HEK293 (cell line): Measurements from ENCODE around the gene NCAN.
"Not testable (repeated sequence)": the region's sequence is repeated elsewhere in the genome, so short reads cannot be mapped to it uniquely, and the experiment has no call there.

Experiments
- CTCF ChIA-PET: fragments of 350-600 bp; formaldehyde crosslinking; extraction: SDS; loops from one replicate; lab custom pipeline; 2021; ENCODE audit warnings: antibody characterized with exemption; lab: Yijun Ruan, JAX
- POLR2A ChIA-PET: fragments of 300-600 bp; formaldehyde crosslinking; extraction: SDS; loops from one replicate; lab custom pipeline; 2020; ENCODE audit warnings: antibody characterized with exemption, inconsistent platforms; lab: Yijun Ruan, JAX
- H3K27ac ChIP-seq: fragments of 200-500 bp; sonication (Bioruptor generic); 2 replicates; pipeline ENCODE4 v1.5.1; 2014; ENCODE audit warnings: low read depth, low read length, control low read depth, inconsistent platforms; ENCODE audit errors: extremely low read depth
- H3K36me3 ChIP-seq, 2 experiments: fragments of 200-500 bp in 1 of 2; sonication (Bioruptor generic) in 1 of 2; 1 replicate in 1 of 2; 2 replicates in 1 of 2; pipeline ENCODE4 v1.5.1; 2014 to 2017; ENCODE audit warnings: inconsistent platforms in 2 of 2, low read length in 2 of 2; ENCODE audit not compliant: control insufficient read depth in 2 of 2, insufficient read depth in 1 of 2
- H3K4me1 ChIP-seq: fragments of 200-500 bp; sonication (Bioruptor generic); 2 replicates; pipeline ENCODE4 v1.5.1; 2014; ENCODE audit warnings: mild to moderate bottlenecking, low read length, inconsistent platforms; ENCODE audit not compliant: control insufficient read depth, insufficient read depth
- H3K4me3 ChIP-seq: 2 replicates; pipeline ENCODE4 v1.5.1; 2011; ENCODE audit warnings: low read depth, mild to moderate bottlenecking, control low read depth, low read length, moderate library complexity
- H3K9me3 ChIP-seq: fragments of 200-500 bp; sonication (Bioruptor generic); 2 replicates; pipeline ENCODE4 v1.5.1; 2014; ENCODE audit warnings: low read depth, low read length, inconsistent platforms; ENCODE audit not compliant: control insufficient read depth, insufficient read depth
- WT1 ChIP-seq: fragments of 450-650 bp; formaldehyde crosslinking; IDR thresholded peaks from 2 replicates; pipeline ENCODE4 v1.5.1; 2016; ENCODE audit warnings: missing biosample characterization, missing genetic modification characterization
- ZFP37 ChIP-seq: fragments of 450-650 bp; formaldehyde crosslinking; IDR thresholded peaks from 2 replicates; pipeline ENCODE4 v1.5.1; 2016; ENCODE audit warnings: missing biosample characterization, missing genetic modification characterization
- ZNF121 ChIP-seq: fragments of 450-650 bp; formaldehyde crosslinking; IDR thresholded peaks from 2 replicates; pipeline ENCODE4 v1.5.1; 2016; ENCODE audit warnings: missing biosample characterization, missing genetic modification characterization
- ZNF133 ChIP-seq: fragments of 450-650 bp; formaldehyde crosslinking; IDR thresholded peaks from 2 replicates; pipeline ENCODE4 v1.5.1; 2016; ENCODE audit warnings: missing biosample characterization, missing genetic modification characterization
- ZNF2 ChIP-seq: fragments of 450-650 bp; formaldehyde crosslinking; IDR thresholded peaks from 2 replicates; pipeline ENCODE4 v1.5.1; 2016; ENCODE audit warnings: missing biosample characterization, missing genetic modification characterization
- ZNF555 ChIP-seq: fragments of 450-650 bp; formaldehyde crosslinking; conservative IDR thresholded peaks from 2 replicates; pipeline ENCODE4 v1.5.1; 2017; ENCODE audit warnings: missing biosample characterization, mild to moderate bottlenecking, missing genetic modification characterization, inconsistent platforms
- ZNF560 ChIP-seq: fragments of 450-650 bp; formaldehyde crosslinking; IDR thresholded peaks from 2 replicates; pipeline ENCODE4 v1.5.1; 2017; ENCODE audit warnings: missing biosample characterization, missing genetic modification characterization, borderline replicate concordance
- TF ChIP-seq, protein P1 (sequence below): fragments of 450-650 bp; formaldehyde crosslinking; IDR thresholded peaks from 2 replicates; pipeline ENCODE4 v1.5.1; 2016; ENCODE audit warnings: missing biosample characterization, missing genetic modification characterization
- TF ChIP-seq, protein P2 (sequence below): fragments of 450-650 bp; formaldehyde crosslinking; IDR thresholded peaks from 2 replicates; pipeline ENCODE4 v1.5.1; 2016; ENCODE audit warnings: missing biosample characterization, missing genetic modification characterization
- TF ChIP-seq, protein P3 (sequence below): fragments of 450-650 bp; formaldehyde crosslinking; IDR thresholded peaks from 2 replicates; pipeline ENCODE4 v1.5.1; 2016; ENCODE audit warnings: missing biosample characterization, missing genetic modification characterization
- TF ChIP-seq, protein P4 (sequence below): fragments of 450-650 bp; formaldehyde crosslinking; IDR thresholded peaks from 2 replicates; pipeline ENCODE4 v1.5.1; 2016; ENCODE audit warnings: missing biosample characterization, missing genetic modification characterization
- TF ChIP-seq, protein P5 (sequence below): fragments of 450-650 bp; formaldehyde crosslinking; IDR thresholded peaks from 2 replicates; pipeline ENCODE4 v1.5.1; 2016; ENCODE audit warnings: missing biosample characterization, missing genetic modification characterization
- TF ChIP-seq, protein P6 (sequence below): fragments of 450-650 bp; formaldehyde crosslinking; IDR thresholded peaks from 2 replicates; pipeline ENCODE4 v1.5.1; 2016; ENCODE audit warnings: missing biosample characterization, missing genetic modification characterization
- TF ChIP-seq, protein P7 (sequence below): fragments of 450-650 bp; formaldehyde crosslinking; optimal IDR thresholded peaks from 2 replicates; pipeline ENCODE3; 2016; ENCODE audit warnings: missing biosample characterization, mild to moderate bottlenecking, missing genetic modification characterization

NCAN gene

DNA sequence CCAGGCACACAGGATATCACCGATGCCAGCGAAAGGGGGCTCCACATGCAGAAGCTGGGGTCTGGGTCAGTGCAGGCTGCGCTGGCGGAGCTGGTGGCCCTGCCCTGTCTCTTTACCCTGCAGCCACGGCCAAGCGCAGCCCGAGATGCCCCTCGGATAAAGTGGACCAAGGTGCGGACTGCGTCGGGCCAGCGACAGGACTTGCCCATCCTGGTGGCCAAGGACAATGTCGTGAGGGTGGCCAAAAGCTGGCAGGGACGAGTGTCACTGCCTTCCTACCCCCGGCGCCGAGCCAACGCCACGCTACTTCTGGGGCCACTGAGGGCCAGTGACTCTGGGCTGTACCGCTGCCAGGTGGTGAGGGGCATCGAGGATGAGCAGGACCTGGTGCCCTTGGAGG is 7.2 kb downstream of the NCAN start:
- ChIA-PET POLR2A (interaction anchor here (0.6 to 0.9 kb wide), 2 partner anchors 102 to 681 kb away, joined by 3 to 5 read pairs; no protein-coding TSS in a partner anchor), CTCF (interaction anchor here (0.6 kb wide), 1 partner anchor 76 kb away, joined by 3 read pairs; no protein-coding TSS in a partner anchor)
- no peak overlapping the region for H3K27ac ChIP-seq
- no peaks in the 10 kb centered on the region for H3K36me3 ChIP-seq
- no peak overlapping the region for H3K4me3 ChIP-seq
- no peaks in the 10 kb centered on the region for H3K4me1 ChIP-seq
- no peaks in the 10 kb centered on the region for H3K9me3 ChIP-seq
- no peak for TF ChIP-seq ZNF555 (tag by site-specific recombination)
- no peak for TF ChIP-seq ZNF133 (tag by site-specific recombination)
- TF ChIP-seq, protein P1, sequence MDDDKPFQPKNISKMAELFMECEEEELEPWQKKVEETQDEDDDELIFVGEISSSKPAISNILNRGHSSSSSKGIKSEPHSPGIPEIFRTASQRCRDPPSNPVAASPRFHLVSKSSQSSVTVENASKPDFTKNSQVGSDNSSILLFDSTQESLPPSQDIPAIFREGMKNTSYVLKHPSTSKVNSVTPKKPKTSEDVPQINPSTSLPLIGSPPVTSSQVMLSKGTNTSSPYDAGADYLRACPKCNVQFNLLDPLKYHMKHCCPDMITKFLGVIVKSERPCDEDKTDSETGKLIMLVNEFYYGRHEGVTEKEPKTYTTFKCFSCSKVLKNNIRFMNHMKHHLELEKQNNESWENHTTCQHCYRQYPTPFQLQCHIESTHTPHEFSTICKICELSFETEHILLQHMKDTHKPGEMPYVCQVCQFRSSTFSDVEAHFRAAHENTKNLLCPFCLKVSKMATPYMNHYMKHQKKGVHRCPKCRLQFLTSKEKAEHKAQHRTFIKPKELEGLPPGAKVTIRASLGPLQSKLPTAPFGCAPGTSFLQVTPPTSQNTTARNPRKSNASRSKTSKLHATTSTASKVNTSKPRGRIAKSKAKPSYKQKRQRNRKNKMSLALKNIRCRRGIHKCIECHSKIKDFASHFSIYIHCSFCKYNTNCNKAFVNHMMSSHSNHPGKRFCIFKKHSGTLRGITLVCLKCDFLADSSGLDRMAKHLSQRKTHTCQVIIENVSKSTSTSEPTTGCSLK (tag by site-specific recombination): no peak
- TF ChIP-seq, all 188 proteins: peak for 0

DNA sequence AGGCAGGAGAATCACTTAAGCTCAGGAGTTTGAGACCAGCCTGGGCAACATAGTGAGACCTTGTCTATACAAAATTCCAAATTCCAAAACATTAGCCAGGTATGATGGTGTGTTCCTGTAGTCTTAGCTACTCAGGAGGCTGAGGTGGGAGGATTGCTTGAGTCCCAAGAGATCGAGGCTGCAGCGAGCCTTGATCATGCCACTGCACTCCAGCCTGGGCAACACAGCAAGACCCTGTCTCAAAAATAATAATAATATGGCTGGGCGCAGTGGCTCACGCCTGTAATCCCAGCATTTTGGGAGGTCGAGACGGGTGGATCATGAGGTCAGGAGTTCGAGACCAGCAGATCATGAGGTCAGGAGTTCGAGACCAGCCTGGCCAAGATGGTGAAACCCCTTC is 9.2 kb downstream of the NCAN start:
- H3K9me3 ChIP-seq, POLR2A ChIA-PET: not testable (repeated sequence)
- CTCF ChIA-PET: interaction anchor here (0.7 to 1.0 kb wide), 2 partner anchors 28 to 74 kb away, joined by 3 read pairs; no protein-coding TSS in a partner anchor

DNA sequence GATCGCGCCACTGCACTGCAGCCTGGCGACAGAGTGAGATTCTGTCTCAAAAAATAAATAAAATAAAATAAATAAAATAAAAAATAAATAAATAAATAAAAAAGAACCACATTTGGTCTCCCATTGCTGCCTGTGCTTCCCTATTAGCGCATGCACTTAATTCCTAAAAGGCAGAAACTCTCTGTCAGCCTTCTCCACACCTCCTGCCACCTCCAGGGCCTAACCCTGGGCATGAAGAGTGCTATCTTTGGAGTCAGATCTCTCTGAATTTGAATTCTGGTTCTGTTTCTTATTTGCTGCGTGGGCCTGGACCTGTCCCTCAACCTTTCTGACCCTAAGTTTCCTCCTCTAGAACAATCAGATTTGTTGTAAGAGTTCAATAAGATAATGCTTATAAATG is 11.3 kb downstream of the NCAN start:
- H3K36me3 ChIP-seq: no peaks in the 10 kb centered on the region
- H3K4me3 ChIP-seq: no peak overlapping the region
- H3K27ac ChIP-seq: no peak overlapping the region
- TF ChIP-seq, protein P2, sequence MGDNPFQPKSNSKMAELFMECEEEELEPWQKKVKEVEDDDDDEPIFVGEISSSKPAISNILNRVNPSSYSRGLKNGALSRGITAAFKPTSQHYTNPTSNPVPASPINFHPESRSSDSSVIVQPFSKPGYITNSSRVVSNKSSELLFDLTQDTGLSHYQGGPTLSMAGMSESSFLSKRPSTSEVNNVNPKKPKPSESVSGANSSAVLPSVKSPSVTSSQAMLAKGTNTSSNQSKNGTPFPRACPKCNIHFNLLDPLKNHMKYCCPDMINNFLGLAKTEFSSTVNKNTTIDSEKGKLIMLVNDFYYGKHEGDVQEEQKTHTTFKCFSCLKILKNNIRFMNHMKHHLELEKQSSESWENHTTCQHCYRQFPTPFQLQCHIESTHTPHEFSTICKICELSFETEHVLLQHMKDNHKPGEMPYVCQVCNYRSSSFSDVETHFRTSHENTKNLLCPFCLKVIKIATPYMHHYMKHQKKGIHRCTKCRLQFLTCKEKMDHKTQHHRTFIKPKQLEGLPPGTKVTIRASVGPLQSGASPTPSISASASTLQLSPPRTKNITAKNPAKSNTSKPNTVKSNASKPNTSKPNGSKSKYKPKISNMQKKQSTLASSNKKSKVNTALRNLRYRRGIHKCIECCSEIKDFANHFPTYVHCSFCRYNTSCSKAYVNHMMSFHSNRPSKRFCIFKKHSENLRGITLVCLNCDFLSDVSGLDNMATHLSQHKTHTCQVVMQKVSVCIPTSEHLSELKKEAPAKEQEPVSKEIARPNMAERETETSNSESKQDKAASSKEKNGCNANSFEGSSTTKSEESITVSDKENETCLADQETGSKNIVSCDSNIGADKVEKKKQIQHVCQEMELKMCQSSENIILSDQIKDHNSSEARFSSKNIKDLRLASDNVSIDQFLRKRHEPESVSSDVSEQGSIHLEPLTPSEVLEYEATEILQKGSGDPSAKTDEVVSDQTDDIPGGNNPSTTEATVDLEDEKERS (tag by site-specific recombination): no peak
- TF ChIP-seq, protein P1 (tag by site-specific recombination): no peak
- TF ChIP-seq ZFP37 (tag by site-specific recombination) (no peak), ZNF560 (tag by site-specific recombination) (no peak), WT1 (tag by site-specific recombination) (no peak), ZNF133 (tag by site-specific recombination) (no peak), ZNF2 (no peak)
- TF ChIP-seq, protein P3, sequence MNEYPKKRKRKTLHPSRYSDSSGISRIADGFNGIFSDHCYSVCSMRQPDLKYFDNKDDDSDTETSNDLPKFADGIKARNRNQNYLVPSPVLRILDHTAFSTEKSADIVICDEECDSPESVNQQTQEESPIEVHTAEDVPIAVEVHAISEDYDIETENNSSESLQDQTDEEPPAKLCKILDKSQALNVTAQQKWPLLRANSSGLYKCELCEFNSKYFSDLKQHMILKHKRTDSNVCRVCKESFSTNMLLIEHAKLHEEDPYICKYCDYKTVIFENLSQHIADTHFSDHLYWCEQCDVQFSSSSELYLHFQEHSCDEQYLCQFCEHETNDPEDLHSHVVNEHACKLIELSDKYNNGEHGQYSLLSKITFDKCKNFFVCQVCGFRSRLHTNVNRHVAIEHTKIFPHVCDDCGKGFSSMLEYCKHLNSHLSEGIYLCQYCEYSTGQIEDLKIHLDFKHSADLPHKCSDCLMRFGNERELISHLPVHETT (tag by site-specific recombination): no peak
- TF ChIP-seq, protein P4, sequence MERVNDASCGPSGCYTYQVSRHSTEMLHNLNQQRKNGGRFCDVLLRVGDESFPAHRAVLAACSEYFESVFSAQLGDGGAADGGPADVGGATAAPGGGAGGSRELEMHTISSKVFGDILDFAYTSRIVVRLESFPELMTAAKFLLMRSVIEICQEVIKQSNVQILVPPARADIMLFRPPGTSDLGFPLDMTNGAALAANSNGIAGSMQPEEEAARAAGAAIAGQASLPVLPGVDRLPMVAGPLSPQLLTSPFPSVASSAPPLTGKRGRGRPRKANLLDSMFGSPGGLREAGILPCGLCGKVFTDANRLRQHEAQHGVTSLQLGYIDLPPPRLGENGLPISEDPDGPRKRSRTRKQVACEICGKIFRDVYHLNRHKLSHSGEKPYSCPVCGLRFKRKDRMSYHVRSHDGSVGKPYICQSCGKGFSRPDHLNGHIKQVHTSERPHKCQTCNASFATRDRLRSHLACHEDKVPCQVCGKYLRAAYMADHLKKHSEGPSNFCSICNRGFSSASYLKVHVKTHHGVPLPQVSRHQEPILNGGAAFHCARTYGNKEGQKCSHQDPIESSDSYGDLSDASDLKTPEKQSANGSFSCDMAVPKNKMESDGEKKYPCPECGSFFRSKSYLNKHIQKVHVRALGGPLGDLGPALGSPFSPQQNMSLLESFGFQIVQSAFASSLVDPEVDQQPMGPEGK (tag by site-specific recombination): no peak
- TF ChIP-seq, protein P5, sequence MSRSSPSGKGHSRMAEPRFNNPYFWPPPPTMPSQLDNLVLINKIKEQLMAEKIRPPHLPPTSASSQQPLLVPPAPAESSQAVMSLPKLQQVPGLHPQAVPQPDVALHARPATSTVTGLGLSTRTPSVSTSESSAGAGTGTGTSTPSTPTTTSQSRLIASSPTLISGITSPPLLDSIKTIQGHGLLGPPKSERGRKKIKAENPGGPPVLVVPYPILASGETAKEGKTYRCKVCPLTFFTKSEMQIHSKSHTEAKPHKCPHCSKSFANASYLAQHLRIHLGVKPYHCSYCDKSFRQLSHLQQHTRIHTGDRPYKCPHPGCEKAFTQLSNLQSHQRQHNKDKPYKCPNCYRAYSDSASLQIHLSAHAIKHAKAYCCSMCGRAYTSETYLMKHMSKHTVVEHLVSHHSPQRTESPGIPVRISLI: no peak
- TF ChIP-seq, protein P6, sequence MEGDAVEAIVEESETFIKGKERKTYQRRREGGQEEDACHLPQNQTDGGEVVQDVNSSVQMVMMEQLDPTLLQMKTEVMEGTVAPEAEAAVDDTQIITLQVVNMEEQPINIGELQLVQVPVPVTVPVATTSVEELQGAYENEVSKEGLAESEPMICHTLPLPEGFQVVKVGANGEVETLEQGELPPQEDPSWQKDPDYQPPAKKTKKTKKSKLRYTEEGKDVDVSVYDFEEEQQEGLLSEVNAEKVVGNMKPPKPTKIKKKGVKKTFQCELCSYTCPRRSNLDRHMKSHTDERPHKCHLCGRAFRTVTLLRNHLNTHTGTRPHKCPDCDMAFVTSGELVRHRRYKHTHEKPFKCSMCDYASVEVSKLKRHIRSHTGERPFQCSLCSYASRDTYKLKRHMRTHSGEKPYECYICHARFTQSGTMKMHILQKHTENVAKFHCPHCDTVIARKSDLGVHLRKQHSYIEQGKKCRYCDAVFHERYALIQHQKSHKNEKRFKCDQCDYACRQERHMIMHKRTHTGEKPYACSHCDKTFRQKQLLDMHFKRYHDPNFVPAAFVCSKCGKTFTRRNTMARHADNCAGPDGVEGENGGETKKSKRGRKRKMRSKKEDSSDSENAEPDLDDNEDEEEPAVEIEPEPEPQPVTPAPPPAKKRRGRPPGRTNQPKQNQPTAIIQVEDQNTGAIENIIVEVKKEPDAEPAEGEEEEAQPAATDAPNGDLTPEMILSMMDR (tag by site-specific recombination): no peak
- TF ChIP-seq, protein P7, sequence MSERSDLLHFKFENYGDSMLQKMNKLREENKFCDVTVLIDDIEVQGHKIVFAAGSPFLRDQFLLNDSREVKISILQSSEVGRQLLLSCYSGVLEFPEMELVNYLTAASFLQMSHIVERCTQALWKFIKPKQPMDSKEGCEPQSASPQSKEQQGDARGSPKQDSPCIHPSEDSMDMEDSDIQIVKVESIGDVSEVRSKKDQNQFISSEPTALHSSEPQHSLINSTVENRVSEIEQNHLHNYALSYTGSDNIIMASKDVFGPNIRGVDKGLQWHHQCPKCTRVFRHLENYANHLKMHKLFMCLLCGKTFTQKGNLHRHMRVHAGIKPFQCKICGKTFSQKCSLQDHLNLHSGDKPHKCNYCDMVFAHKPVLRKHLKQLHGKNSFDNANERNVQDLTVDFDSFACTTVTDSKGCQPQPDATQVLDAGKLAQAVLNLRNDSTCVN (tag by site-specific recombination): no peak
- TF ChIP-seq, all 188 proteins: peak for 0
- CTCF ChIA-PET: interaction anchor here (1.1 kb wide), 1 partner anchor 68 kb away, joined by 3 read pairs; no protein-coding TSS in a partner anchor
- no peaks in the 10 kb centered on the region for H3K4me1 ChIP-seq
- H3K9me3 ChIP-seq: no peaks in the 10 kb centered on the region
- POLR2A ChIA-PET: no interaction called here

More for the DNA sequence above, 9.2 kb downstream of the NCAN start:
- not testable (repeated sequence) for H3K4me1 ChIP-seq, H3K27ac ChIP-seq, H3K4me3 ChIP-seq, H3K36me3 ChIP-seq
- TF ChIP-seq ZNF121 (tag by site-specific recombination): peak; percentile 52; the same call in 1 of the 2 replicates
